HUES64 (cell line): ENCODE data around the gene ZNF593OS. TPM values are rescaled to one million over a fixed set of nuclear protein-coding genes. Genes with fewer than 3 reads are reported as not detected.

Source experiments
- H3K27ac ChIP-seq: 2 replicates; pipeline ENCODE4 v1.7.0; 2013; ENCODE audit warnings: low read depth, low read length, inconsistent platforms
- H3K27me3 ChIP-seq: 2 replicates; pipeline ENCODE4 v1.6.1; 2013; ENCODE audit warnings: mild to moderate bottlenecking, low read length; ENCODE audit not compliant: insufficient read depth
- H3K36me3 ChIP-seq: 2 replicates; pipeline ENCODE4 v1.6.1; 2013; ENCODE audit warnings: mild to moderate bottlenecking, low read length; ENCODE audit not compliant: insufficient read depth
- H3K4me1 ChIP-seq: 2 replicates; pipeline ENCODE4 v1.6.1; 2013; ENCODE audit warnings: mild to moderate bottlenecking, low read length, moderate library complexity; ENCODE audit not compliant: insufficient read depth
- H3K4me3 ChIP-seq: 2 replicates; pipeline ENCODE4 v1.5.1; 2013; ENCODE audit warnings: mild to moderate bottlenecking, low read length, moderate library complexity
- H3K9ac ChIP-seq: 2 replicates; pipeline ENCODE4 v1.6.1; 2013; ENCODE audit warnings: mild to moderate bottlenecking, low read depth, low read length
- H3K9me3 ChIP-seq: 2 replicates; pipeline ENCODE4 v1.6.1; 2013; ENCODE audit warnings: low read depth, low read length; ENCODE audit not compliant: insufficient read depth
- WGBS: fragments of 150-250, 120-280 bp; methylation state at CpG from one replicate; pipeline ENCODE4 v1.1.7; 2013; ENCODE audit warnings: missing lambda C conversion rate; 5-methylcytosine and 5-hydroxymethylcytosine counted together
- polyA plus RNA-seq, 2 experiments: library from polyadenylated mRNA; stranded (reverse); fragments of 50-300 nt; gene quantifications; one replicate each; pipeline ENCODE4 v1.2.3, GENCODE V29; 2013

Gene ZNF593OS
- not detected for polyA plus RNA-seq (2013, experiment 1 of 2)
- not detected for polyA plus RNA-seq (2013, experiment 2 of 2)

DNA sequence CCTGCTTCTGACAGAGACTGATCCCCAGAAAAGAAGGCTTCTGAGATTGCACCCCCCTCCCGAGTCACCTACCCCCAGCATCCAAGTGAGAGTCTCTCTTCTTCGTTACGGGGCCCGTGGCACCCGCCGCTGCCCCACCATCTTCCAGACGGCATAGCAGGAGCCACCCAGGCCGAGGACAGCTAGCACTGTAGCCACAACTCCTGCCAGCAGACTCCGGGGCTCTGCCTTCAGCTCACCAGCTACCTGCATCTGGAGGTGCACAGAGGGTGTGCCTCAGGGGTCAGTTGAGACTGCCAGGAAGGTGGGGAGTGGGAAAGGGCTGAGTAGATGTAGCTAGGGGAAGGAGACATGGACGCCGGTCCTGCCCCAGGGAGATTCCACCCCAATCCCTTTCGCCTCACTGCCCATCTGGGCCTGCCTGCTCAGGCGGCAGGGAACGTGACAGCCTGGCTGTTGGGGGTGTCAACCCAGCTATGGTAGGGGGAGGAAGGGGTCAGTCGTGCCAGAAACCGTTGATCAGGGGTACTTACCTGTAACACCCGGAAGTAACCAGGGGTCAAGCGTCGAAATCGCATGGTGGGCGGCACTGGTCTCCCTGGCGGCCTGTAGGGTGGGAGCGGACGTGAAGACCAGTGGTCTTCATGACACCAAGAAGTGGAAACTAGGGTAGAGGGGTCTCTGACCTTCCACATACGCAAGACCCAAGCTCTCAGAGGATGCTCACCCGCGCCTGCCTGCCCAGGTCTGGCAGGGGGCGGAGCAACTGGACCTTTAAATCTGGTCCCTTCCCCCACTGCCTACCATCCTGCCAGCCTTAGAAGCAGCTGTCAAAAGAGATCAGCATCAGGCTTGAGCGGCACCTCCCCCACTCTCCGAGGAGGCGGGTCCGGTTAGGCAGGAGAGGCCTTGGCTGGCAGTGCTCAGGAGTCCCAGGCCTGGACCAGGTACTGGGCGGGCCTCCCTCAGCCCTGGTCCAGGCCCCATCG is at the start of gene ZNF593OS:
Gene ZNF593OS (minus strand): TSS at position 749 of the 989 bp plus-strand sequence. CDS start 171 bp downstream, at position 578.
- H3K9ac ChIP-seq = peak within 1 kb of the TSS; percentile 83; the same call in 1 of the 2 replicates
- 91% methylated on average over 34 of the region's 34 CpGs for WGBS
- peaks cover 7% of the 10 kb centered on the region; the same call in 1 of the 2 replicates for H3K27me3 ChIP-seq
- no peak within 1 kb of the TSS for H3K27ac ChIP-seq
- H3K4me1 ChIP-seq = peaks cover 11% of the 10 kb centered on the region; the same call in 1 of the 2 replicates
- no peaks in the 10 kb centered on the region for H3K9me3 ChIP-seq
- peak within 1 kb of the TSS; percentile 85 for H3K4me3 ChIP-seq
- peaks cover 5% of the 10 kb centered on the region for H3K36me3 ChIP-seq

DNA sequence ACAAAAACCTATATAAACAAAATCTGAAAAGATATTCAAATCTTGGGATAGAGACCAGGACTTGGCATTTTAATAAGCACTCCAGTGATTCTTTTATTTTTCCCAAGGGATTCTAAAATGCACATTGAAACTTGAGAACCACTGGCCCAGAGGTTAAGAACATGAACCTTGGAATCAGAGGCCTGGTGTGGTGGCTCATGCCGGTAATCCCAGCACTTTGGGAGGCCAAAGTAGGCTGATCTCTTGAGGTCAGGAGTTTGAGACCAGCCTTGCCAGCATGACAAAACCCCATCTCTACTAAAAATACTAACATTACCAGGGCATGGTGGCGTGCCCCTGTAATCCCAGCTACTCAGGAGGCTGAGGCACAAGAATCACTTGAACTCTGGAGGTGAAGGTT is 49.5 kb upstream of the ZNF593OS start:
- Histone ChIP-seq H3K4me3 (no peak overlapping the region), H3K9me3 (no peaks in the 10 kb centered on the region), H3K9ac (no peak overlapping the region), H3K27ac (no peak overlapping the region), H3K36me3 (no peaks in the 10 kb centered on the region), H3K27me3 (peaks cover 62% of the 10 kb centered on the region), H3K4me1 (no peaks in the 10 kb centered on the region)
- 96% methylated on average over 2 of the region's 2 CpGs for WGBS

DNA sequence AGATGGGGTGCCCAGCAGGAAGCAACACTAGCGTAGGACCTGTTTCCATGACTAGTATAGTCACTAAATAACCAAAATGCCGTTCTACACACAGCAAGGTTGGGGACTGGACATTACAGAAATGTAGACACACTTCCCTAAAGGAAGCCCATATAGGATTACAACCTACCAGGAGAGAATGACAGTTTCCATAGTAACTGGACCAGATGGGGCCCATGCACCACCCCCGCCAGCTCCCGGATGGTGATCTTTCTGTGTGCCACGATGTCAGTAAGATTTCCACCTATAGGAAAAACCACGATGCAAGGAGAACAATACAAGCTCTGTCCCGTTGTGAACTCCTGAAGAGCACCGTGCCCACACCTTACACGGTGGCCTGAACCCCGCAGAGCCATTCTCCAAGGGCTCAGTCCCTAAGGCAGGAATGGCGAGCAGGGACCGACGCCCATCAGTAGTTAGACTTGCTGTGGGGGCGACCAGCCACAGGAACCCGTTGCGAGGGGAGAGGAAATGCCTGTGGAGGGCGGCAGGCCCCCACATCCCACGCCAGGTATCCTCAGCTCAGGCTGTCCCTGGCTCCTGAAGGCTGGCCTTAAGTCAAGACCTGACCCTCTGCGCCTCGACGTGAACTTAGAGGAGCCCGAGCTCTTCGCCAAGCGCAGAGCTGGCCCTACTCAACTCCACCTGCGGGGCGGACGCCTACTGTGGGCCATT is 48.7 kb upstream of the ZNF593OS start:
- Histone ChIP-seq H3K4me3 (no peak overlapping the region), H3K27me3 (peaks cover 54% of the 10 kb centered on the region), H3K9me3 (no peaks in the 10 kb centered on the region), H3K4me1 (no peaks in the 10 kb centered on the region), H3K9ac (no peak overlapping the region), H3K27ac (no peak overlapping the region), H3K36me3 (no peaks in the 10 kb centered on the region)
- 80% methylated on average over 27 of the region's 27 CpGs for WGBS

DNA sequence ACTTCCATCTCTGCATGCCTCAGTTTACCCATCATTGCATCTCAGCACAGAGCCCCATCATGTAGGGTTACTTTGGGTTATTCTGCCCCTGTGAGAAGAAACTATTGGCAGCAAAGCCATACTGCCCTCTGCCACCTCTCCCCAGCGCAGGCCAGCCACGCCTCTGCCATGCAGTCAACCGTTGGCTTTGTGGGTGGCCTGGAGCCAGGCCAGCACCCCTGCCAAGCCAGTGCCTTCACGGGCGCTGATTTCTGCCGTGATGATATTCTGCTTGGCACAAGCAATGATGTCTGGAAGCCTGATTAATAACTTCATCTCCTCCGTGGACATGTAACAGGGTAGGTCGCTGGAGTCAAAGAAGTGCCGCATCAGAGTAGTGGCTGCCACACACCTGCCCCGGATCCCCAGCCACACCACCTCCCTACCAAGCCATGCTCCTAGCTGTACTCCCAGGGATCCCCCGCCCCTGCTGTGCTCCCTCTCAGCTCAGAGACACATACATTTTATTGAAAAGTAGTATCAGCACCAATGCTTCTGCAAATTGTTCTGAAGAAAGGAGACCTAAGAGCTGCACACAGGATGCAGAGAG is 47.4 kb upstream of the ZNF593OS start:
- Histone ChIP-seq H3K36me3 (no peaks in the 10 kb centered on the region), H3K27ac (no peak overlapping the region), H3K4me3 (no peak overlapping the region), H3K27me3 (peaks cover 41% of the 10 kb centered on the region), H3K9ac (no peak overlapping the region), H3K9me3 (no peaks in the 10 kb centered on the region), H3K4me1 (no peaks in the 10 kb centered on the region)
- 92% methylated on average over 11 of the region's 11 CpGs for WGBS

DNA sequence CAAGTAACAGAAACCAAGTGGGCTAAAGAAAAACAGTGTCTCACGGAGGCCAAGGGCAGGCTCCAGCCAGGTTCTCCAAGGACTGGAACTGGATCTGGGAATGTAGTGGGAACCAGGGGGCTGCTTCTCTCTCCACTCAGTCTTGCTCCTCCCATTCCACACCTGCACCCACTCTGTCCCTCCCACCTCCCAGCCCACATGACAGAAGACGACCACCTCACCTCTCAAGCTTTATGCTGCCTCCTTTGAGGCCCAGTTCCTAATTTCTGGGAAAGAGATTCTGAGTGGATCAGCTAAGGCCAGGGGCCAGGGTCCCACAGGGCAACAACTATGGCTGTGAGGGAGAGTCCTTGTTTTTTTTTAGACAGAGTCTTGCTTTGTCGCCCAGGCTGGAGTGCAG is 43.6 kb upstream of the ZNF593OS start:
- H3K36me3 ChIP-seq = no peaks in the 10 kb centered on the region
- no peaks in the 10 kb centered on the region for H3K4me1 ChIP-seq
- H3K9ac ChIP-seq = no peak overlapping the region
- no peak overlapping the region for H3K27ac ChIP-seq
- no peak overlapping the region for H3K4me3 ChIP-seq
- H3K9me3 ChIP-seq = no peaks in the 10 kb centered on the region
- peaks cover 10% of the 10 kb centered on the region for H3K27me3 ChIP-seq
- WGBS = 56% methylated on average over 3 of the region's 3 CpGs

DNA sequence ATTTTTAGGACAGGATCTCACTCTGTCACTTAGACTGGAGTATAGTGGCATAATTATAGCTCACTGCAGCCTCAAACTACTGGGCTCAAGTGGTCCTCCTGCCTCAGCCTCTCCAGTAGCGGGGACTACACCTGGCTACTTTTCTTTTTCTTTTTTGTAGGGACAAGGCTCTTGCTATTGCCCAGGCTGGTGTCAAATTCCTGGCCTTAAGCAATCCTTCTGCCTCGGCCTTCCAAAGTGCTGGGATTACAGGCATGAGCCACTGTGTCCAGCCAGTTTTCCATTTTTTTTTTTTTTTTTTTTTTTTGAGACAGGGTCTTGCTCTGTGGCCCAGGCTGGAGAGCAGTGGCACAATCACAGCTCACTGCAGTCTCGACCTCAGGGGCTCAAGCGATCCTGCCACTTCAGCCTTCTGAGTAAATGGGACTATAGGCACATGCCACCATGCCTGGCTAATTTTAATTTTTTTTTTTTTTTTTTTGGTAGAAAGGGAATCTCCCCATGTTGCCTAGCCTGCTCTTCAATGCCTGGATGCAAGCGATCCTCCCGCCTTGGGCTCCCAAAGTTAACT is 41.8 kb upstream of the ZNF593OS start:
- Histone ChIP-seq H3K27ac (no peak overlapping the region), H3K36me3 (no peaks in the 10 kb centered on the region), H3K9ac (no peak overlapping the region), H3K9me3 (no peaks in the 10 kb centered on the region), H3K27me3 (peaks cover 4% of the 10 kb centered on the region), H3K4me1 (no peaks in the 10 kb centered on the region), H3K4me3 (no peak overlapping the region)
- 91% methylated on average over 6 of the region's 6 CpGs for WGBS

DNA sequence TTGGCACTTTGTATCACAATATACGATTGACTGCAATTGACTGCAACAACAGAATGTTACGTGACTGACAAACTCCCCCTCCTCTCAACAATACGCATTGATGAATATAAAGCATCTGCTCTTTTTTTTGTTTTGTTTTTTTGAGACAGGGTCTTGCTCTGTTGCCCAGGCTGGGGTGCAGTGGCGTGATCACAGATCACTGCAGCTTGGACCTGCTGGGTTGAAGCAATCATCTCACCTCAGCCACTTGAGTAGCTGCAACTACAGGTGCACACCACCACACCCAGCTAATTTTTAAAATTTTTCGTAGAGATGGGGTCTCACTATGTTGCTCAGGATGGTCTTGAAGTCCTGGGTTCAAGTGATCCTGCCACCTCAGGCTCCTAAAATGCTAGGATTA is 41.1 kb upstream of the ZNF593OS start:
- H3K9ac ChIP-seq = no peak overlapping the region
- no peaks in the 10 kb centered on the region for H3K36me3 ChIP-seq
- no peaks in the 10 kb centered on the region for H3K9me3 ChIP-seq
- peaks cover 4% of the 10 kb centered on the region for H3K27me3 ChIP-seq
- H3K4me1 ChIP-seq = no peaks in the 10 kb centered on the region
- H3K4me3 ChIP-seq = no peak overlapping the region
- 86% methylated on average over 4 of the region's 5 CpGs for WGBS
- no peak overlapping the region for H3K27ac ChIP-seq

DNA sequence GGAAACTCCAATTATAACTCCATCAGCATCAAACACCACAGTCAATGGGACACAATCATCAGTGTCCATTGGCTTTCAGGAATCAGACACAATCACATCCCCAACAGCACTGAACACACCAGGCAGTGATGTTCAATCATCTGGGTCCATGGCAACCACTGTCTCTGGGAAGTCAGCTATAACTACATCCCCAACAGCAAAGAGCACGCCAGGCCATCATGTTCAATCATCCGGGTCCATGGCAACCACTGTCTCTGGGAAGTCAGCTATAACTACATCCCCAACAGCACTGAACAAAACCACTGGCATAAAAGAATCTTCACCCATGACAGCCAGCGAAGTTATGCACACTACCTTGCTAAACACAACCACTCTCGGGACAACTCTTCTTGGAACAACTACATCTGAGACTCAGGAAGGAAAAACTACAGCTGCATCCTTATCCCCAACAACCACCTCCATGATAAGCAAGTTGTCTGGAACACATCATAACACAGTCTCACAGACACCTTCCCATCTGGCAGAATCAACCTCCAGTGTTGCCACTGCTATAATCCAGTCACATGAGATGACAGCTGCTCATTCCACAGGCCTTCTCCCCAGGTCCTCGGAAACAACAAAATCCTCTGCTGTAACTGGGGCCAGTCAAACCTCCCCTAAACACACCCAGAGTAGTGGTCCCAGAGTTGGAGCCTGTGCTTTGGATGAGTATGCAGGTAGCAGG is 38.7 kb upstream of the ZNF593OS start:
- WGBS = 86% methylated on average over 5 of the region's 5 CpGs
- Histone ChIP-seq H3K4me1 (no peaks in the 10 kb centered on the region), H3K4me3 (no peak overlapping the region), H3K27me3 (peaks cover 4% of the 10 kb centered on the region; the same call in 1 of the 2 replicates), H3K9ac (no peak overlapping the region), H3K27ac (no peak overlapping the region), H3K36me3 (no peaks in the 10 kb centered on the region), H3K9me3 (no peaks in the 10 kb centered on the region)

DNA sequence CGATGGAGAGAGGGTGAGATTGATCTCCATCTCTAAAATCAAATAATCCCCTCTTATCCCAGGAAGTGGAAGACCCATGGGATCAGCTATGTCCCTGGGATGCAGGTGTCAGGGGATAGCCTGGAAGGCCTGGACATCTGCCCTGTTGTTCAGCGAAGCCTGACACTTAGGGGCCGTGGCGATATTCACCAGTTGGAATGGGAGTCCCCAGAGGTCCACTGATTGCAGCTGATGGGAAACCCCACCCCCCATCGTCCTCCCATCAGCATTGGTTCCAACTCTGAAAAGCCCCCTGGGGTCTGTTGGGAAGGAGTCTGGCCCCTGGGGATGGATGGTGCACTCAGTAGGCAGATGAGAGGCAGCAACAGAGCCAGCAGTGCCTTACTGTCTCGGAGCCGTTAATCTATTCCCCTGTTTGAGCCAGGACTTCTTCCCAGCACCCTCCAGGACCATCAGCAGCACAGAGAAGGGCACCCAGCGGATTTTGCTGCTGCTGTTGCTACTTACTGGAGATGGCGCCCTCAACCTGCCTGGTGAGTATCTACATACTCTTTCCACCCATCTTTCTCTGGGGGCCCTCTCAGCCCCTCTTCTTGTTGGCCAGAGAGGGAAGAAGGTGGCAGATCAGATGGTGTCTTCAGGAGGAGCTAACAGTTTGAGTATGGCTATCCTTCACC is 32.1 kb upstream of the ZNF593OS start:
- 71% methylated on average over 8 of the region's 9 CpGs for WGBS
- H3K9ac ChIP-seq = no peak overlapping the region
- no peak overlapping the region for H3K27ac ChIP-seq
- H3K27me3 ChIP-seq = peaks cover 3% of the 10 kb centered on the region; the same call in 1 of the 2 replicates
- no peaks in the 10 kb centered on the region for H3K36me3 ChIP-seq
- no peak overlapping the region for H3K4me3 ChIP-seq
- no peaks in the 10 kb centered on the region for H3K9me3 ChIP-seq
- no peaks in the 10 kb centered on the region for H3K4me1 ChIP-seq

DNA sequence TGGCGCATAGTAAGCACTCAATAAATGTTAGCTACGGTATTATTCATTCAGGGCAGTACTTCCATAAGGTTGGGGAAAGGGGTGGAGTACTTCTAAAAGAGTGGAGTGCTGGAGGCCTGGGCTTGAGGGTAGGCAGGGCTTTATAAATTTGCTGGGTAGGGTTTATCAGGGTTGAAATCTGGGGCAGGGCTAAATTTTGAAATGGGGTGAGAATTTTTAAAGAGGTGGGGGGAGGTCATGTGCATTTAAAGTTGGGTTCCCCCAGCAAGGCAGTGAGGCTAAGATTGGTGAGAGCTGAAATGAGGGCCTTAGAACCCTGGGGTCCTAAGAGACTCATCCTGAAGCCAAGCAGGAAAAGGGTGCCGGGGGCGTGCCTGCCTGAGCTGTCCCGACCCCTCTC is 28.8 kb upstream of the ZNF593OS start:
- no peaks in the 10 kb centered on the region for H3K36me3 ChIP-seq
- H3K27ac ChIP-seq = no peak overlapping the region
- H3K4me3 ChIP-seq = peak overlapping the region; percentile 49
- 87% methylated on average over 5 of the region's 5 CpGs for WGBS
- H3K4me1 ChIP-seq = no peaks in the 10 kb centered on the region
- no peaks in the 10 kb centered on the region for H3K9me3 ChIP-seq
- no peak overlapping the region for H3K9ac ChIP-seq
- peaks cover 3% of the 10 kb centered on the region; the same call in 1 of the 2 replicates for H3K27me3 ChIP-seq
